Measurements from ENCODE around the gene F10. TPM values are rescaled to one million over a fixed set of nuclear protein-coding genes. Genes with fewer than 3 reads are reported as not detected.

F10 gene
- total RNA-seq, 1 experiment from 2014 or later = not detected

GRCh38 chr13:113172419-113172926, 49.9 kb downstream of the F10 start:
- in situ Hi-C loops (cut with HindIII; ENCODE audit: low pct_unique_long_range_greater_than_20kb, low sequenced_read_pairs) = no loop called here
- no peak for DNase-seq (ENCODE audit: low read depth)

DNA sequence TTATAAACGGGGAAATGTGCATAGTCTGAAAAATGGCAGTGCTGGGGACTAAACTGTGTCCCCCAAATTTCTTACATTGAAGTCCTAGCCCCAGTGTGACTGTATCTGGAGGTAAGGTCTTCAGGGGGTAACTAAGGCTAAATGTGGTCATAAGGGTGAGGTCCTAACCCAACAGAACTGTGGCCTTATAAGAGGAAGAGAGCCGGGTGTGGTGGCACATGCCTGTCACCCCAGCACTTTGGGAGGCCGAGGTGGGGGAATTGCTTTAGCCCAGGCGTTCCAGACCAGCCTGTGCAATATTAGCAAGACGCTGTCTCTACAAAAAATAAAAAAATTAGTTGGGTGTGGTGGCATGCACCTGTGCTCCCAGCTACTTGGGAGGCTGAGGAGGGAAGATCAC, 53.7 kb downstream of the F10 start:
- in situ Hi-C loops (cut with HindIII; ENCODE audit: low pct_unique_long_range_greater_than_20kb, low sequenced_read_pairs) = no loop called here
- no peak for DNase-seq (ENCODE audit: low read depth)

- in situ Hi-C loops (cut with HindIII; ENCODE audit: low pct_unique_long_range_greater_than_20kb, low sequenced_read_pairs) = no loop called here
- no peak for DNase-seq (ENCODE audit: low read depth)
Observed at GRCh38 chr13:113176822-113177221, 54.2 kb downstream of the F10 start.

- DNase-seq (ENCODE audit: low read depth) = no peak
- in situ Hi-C loops (cut with HindIII; ENCODE audit: low pct_unique_long_range_greater_than_20kb, low sequenced_read_pairs) = no loop called here
Observed at GRCh38 chr13:113178070-113178895, 55.7 kb downstream of the F10 start.

- in situ Hi-C loops (cut with HindIII; ENCODE audit: low pct_unique_long_range_greater_than_20kb, low sequenced_read_pairs) = no loop called here
- no peak for DNase-seq (ENCODE audit: low read depth)
Observed at GRCh38 chr13:113178896-113179167, 56.2 kb downstream of the F10 start.

- DNase-seq (ENCODE audit: low read depth) = no peak
- in situ Hi-C loops (cut with HindIII; ENCODE audit: low pct_unique_long_range_greater_than_20kb, low sequenced_read_pairs) = no loop called here
Observed at GRCh38 chr13:113179374-113180230, 57.0 kb downstream of the F10 start.

- in situ Hi-C loops (cut with HindIII; ENCODE audit: low pct_unique_long_range_greater_than_20kb, low sequenced_read_pairs) = no loop called here
- no peak for DNase-seq (ENCODE audit: low read depth)
Observed at GRCh38 chr13:113182046-113182445, 59.4 kb downstream of the F10 start.

GRCh38 chr13:113183450-113184129, 61.0 kb downstream of the F10 start:
- DNase-seq (ENCODE audit: low read depth) = peak; percentile 29
- in situ Hi-C loops (cut with HindIII; ENCODE audit: low pct_unique_long_range_greater_than_20kb, low sequenced_read_pairs) = no loop called here

- in situ Hi-C loops (cut with HindIII; ENCODE audit: low pct_unique_long_range_greater_than_20kb, low sequenced_read_pairs) = no loop called here
- peak; percentile 22 for DNase-seq (ENCODE audit: low read depth)
Observed at GRCh38 chr13:113184568-113185440, 62.2 kb downstream of the F10 start.

DNA sequence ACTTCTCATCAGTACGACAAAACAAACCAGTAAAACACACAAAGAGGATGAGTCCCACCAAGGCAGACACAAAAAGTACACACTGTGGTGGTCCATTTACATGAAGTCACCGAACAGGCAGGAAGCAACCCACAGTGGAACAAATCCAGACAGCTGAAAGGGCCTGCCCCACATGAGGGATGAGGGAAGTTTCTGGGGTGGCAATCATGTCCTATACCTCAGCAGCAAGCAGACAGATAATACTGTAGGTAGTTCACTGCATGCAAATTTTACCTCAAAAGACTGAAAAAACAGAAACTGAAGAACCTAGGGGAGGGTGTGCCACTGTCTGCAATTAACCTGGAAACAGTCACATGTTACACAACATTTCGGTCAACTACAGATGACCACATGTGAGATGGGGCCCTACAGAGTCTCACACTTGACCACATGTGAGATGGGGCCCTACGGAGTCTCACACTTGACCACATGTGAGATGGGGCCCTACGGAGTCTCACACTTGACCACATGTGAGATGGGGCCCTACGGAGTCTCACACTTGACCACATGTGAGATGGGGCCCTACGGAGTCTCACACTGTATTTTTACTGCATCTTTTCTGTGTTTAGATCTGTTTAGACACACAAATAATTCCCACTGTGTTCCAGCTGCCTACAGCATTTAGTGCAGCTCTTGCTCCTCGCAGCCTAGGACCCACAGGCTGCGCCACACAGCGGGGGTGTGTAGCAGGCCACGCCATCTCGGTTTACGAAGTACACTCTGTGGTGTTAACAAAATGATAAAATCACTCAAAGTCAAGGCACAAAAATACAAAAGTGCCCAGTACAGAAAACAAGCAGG, 63.7 kb downstream of the F10 start:
- no peak for DNase-seq (ENCODE audit: low read depth)
- in situ Hi-C loops (cut with HindIII; ENCODE audit: low pct_unique_long_range_greater_than_20kb, low sequenced_read_pairs) = no loop called here

DNA sequence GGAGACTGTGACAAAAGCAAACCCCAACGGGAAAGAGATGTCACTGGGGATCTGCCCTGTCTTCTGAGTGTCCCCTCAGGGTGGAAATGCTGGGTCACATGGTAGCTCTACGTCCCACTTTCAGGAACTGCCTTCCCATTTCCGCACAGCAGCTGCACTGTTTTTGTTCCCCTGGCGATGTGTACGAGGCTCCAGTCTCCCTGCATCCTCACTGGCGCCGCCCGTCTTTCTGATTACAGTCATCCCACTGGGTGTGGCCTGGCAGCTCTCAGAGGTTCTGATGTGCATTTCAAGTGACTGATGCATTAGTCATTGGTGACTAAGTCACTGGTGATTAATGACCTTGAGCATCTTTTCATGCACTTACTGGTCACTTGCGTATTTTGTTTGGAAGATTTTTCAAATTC, 64.7 kb downstream of the F10 start:
- peak; percentile 93 for DNase-seq (ENCODE audit: low read depth)
- in situ Hi-C loops (cut with HindIII; ENCODE audit: low pct_unique_long_range_greater_than_20kb, low sequenced_read_pairs) = no loop called here

- no peak for DNase-seq (ENCODE audit: low read depth)
- in situ Hi-C loops (cut with HindIII; ENCODE audit: low pct_unique_long_range_greater_than_20kb, low sequenced_read_pairs) = no loop called here
Observed at GRCh38 chr13:113187883-113188665, 65.5 kb downstream of the F10 start.

DNA sequence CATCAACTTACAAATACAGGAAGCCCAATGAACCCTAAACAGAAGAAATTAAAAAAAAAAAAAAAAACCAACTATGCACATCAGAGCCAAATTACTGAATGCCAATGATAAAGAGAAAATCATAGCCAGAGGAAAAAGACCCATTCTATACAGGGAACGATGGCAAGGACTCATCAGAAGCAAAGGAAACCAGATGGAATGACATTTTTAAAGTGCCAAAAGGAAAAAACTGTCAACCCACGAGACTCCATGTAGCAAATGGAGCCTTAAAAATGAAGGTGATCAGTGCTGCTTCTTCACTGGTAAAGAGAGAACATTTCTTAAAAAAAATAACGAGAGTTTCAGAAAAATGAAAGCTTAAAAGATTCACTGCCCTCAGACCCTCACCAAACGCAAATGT, 67.6 kb downstream of the F10 start:
- in situ Hi-C loops (cut with HindIII; ENCODE audit: low pct_unique_long_range_greater_than_20kb, low sequenced_read_pairs) = no loop called here
- DNase-seq (ENCODE audit: low read depth) = no peak

- in situ Hi-C loops (cut with HindIII; ENCODE audit: low pct_unique_long_range_greater_than_20kb, low sequenced_read_pairs) = no loop called here
- DNase-seq (ENCODE audit: low read depth) = no peak
Observed at GRCh38 chr13:113192279-113192678, 69.7 kb downstream of the F10 start.

DNA sequence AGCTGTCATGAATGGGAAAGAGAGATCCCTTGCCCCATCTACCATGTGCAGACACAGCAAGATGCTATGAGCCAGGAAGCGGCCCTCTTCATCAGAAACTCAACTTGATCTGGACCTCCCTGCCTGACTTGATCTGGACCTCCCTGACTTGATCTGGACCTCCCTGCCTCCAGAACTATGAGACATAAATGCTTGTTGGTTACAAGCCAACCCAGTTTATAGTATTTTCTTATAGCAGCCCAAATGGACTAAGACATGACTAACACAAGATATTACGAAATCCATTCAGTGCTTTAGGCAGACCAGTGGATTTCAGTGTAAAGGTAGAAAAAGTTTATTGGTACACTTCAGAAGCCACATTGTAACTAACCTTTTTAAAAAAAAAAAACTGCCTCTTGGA, 70.3 kb downstream of the F10 start:
- no peak for DNase-seq (ENCODE audit: low read depth)
- in situ Hi-C loops (cut with HindIII; ENCODE audit: low pct_unique_long_range_greater_than_20kb, low sequenced_read_pairs) = no loop called here

- DNase-seq (ENCODE audit: low read depth) = no peak
- in situ Hi-C loops (cut with HindIII; ENCODE audit: low pct_unique_long_range_greater_than_20kb, low sequenced_read_pairs) = no loop called here
Observed at GRCh38 chr13:113195360-113195759, 72.8 kb downstream of the F10 start.
